GM10266 (cell line): Measurements from ENCODE around the gene TNS2.

Experiments
- DNase-seq: peaks from one replicate; pipeline ENCODE4 v3.0.0; 2012; ENCODE audit errors: extremely low spot score
- CTCF ChIP-seq: IDR thresholded peaks from 2 replicates; pipeline ENCODE4 v1.5.1; 2012; ENCODE audit warnings: mild to moderate bottlenecking, low read depth; ENCODE audit not compliant: control insufficient read depth, insufficient read depth; ENCODE audit errors: missing control alignments

The TNS2 gene

GRCh38 chr12:53071591-53072551 is 22.0 kb downstream of the TNS2 start:
- TF ChIP-seq CTCF = no peak
- DNase-seq = no peak

- no peak for DNase-seq
- TF ChIP-seq CTCF = no peak
Observed at GRCh38 chr12:53073881-53074280, 24.0 kb downstream of the TNS2 start.

GRCh38 chr12:53074283-53074998 is 24.6 kb downstream of the TNS2 start:
- DNase-seq = no peak
- no peak for TF ChIP-seq CTCF

GRCh38 chr12:53074999-53075370 is 25.1 kb downstream of the TNS2 start:
- TF ChIP-seq CTCF = no peak
- DNase-seq = no peak

GRCh38 chr12:53076461-53076860 is 26.6 kb downstream of the TNS2 start:
- DNase-seq = no peak

GRCh38 chr12:53077030-53077429 is 27.2 kb downstream of the TNS2 start:
- no peak for TF ChIP-seq CTCF
- no peak for DNase-seq

More at GRCh38 chr12:53076461-53076860, 26.6 kb downstream of the TNS2 start:
- no peak for TF ChIP-seq CTCF
